Spleen (tissue), 11 donors: ENCODE data around the gene DAB2IP. TPM values are rescaled to one million over a fixed set of nuclear protein-coding genes. Genes with fewer than 3 reads are reported as not detected.
A peak's percentile ranks its signal among the peaks of the same experiment; 100 is the strongest.
"Not testable (repeated sequence)": the region's sequence is repeated elsewhere in the genome, so short reads cannot be mapped to it uniquely, and the experiment has no call there.

ENCODE experiments used
- DNase-seq: peaks from one replicate; pipeline ENCODE4 v3.0.0-alpha.2; 2020
- H3K27ac ChIP-seq, 8 donors: fragments of 200-600 bp; sonication (generic) in 7 of 8; 1 replicate in 4 of 8; 2 replicates in 4 of 8; pipeline versions ENCODE4 v1.5.0 to v1.8.0; 2016 to 2021; ENCODE audit warnings: inconsistent platforms in 4 of 8, mild to moderate bottlenecking in 4 of 8, moderate library complexity in 1 of 8
- H3K27me3 ChIP-seq, 7 donors: fragments of 200-600 bp; sonication (generic) in 6 of 7; replicated peaks in 1 of 7; 1 replicate in 4 of 7; 2 replicates in 3 of 7; pipeline versions ENCODE4 v1.5.0 to v1.8.0; 2016 to 2021; ENCODE audit warnings: inconsistent platforms in 3 of 7, mild to moderate bottlenecking in 1 of 7
- H3K36me3 ChIP-seq, 6 donors: fragments of 200-600 bp; sonication (generic) in 5 of 6; 1 replicate in 4 of 6; 2 replicates in 2 of 6; pipeline versions ENCODE4 v1.5.0 to v1.8.0; 2016 to 2021; ENCODE audit warnings: inconsistent platforms in 2 of 6
- H3K4me1 ChIP-seq, 6 donors: fragments of 200-600 bp; sonication (generic) in 5 of 6; 1 replicate in 3 of 6; 2 replicates in 3 of 6; pipeline versions ENCODE4 v1.5.0 to v1.8.0; 2016 to 2021; ENCODE audit warnings: inconsistent platforms in 3 of 6
- H3K4me3 ChIP-seq, 8 donors: fragments of 200-600 bp; sonication (generic) in 7 of 8; 1 replicate in 4 of 8; 2 replicates in 4 of 8; pipeline versions ENCODE4 v1.5.0 to v1.8.0; 2016 to 2021; ENCODE audit warnings: inconsistent platforms in 4 of 8, mild to moderate bottlenecking in 4 of 8, moderate library complexity in 2 of 8
- H3K9me3 ChIP-seq, 8 donors: fragments of 200-600 bp; sonication (generic) in 7 of 8; 1 replicate in 4 of 8; 2 replicates in 4 of 8; pipeline versions ENCODE4 v1.5.0 to v1.8.0; 2016 to 2021; ENCODE audit warnings: inconsistent platforms in 4 of 8
- CTCF ChIP-seq, 11 experiments: fragments of 200-600 bp in 7 of 11; fragments of 450-650 bp in 4 of 11; sonication (generic) in 4 of 11; IDR thresholded peaks in 8 of 11; conservative IDR thresholded peaks in 3 of 11; 1 replicate in 7 of 11; 2 replicates in 4 of 11; pipeline versions ENCODE4 v1.4.0 to v1.8.0; 2016 to 2021; ENCODE audit warnings: antibody characterized with exemption in 11 of 11, inconsistent platforms in 4 of 11, mild to moderate bottlenecking in 1 of 11
- POLR2A ChIP-seq, 3 donors: fragments of 450-650 bp; IDR thresholded peaks; one replicate each; pipeline ENCODE4 v1.5.1; 2017; ENCODE audit warnings: antibody characterized with exemption in 3 of 3, mild to moderate bottlenecking in 1 of 3
- POLR2AphosphoS5 ChIP-seq, 3 donors: sonication (generic); formaldehyde crosslinking; IDR thresholded peaks; one replicate each; pipeline ENCODE4 v1.5.1; 2017; ENCODE audit warnings: antibody characterized with exemption in 3 of 3
- WGBS, 5 donors: extraction: QIAGEN DNeasy Blood & Tissue Kit in 3 of 5; methylation state at CpG; one replicate each; pipeline versions ENCODE4 v1.1.5 to v1.1.7; 2013 to 2018; 5-methylcytosine and 5-hydroxymethylcytosine counted together
- intact Hi-C: fragments of 100-400 bp; cut with DNase I; formaldehyde crosslinking; loops from one replicate; pipeline ENCODE4 v1.15.0; 2023; ENCODE audit warnings: low total_unique reads
- polyA plus RNA-seq, 3 donors: library from polyadenylated mRNA; stranded (reverse); fragments of 200-250 nt; gene quantifications; one replicate each; pipeline ENCODE4 v1.2.1, GENCODE V29; 2013
- total RNA-seq, 7 donors: library from RNA; depleted of rRNA in 3 of 7; stranded (reverse); fragments of >200 nt in 3 of 7; fragmentation: NEBNext Ultra II Directional in 4 of 7; extraction: Animal tissue kit (Norgen Biotek cat#: 25700) in 4 of 7; gene quantifications; one replicate each; pipeline versions ENCODE4 v1.1.0 to v1.2.1, GENCODE V29; 2016 to 2021
- donor health status: healthy with polysubstance abuse.
- donor health status: DM: no; HTN: no; CAD: no; lungs with moderate emphysema.
- donor health status: DM: no; HTN: no; CAD: no.
- donor health status: Bipolar disorder and iron deficiency.
- donor health status: healthy.
- donor health status: DM: no; HTN: no; CAD: no.
- donor health status: DM: yes; HTN: yes; CAD: no.

DAB2IP gene
- total and polyA plus RNA-seq, 10 donors: 5.0 to 83.0 (median 38.1) TPM

- peaks cover 21 to 78% (median 56%) of the 10 kb centered on the region in 6 donors for H3K4me1 ChIP-seq
- DNase-seq: no peak
- H3K27me3 ChIP-seq: peaks cover 0 to 31% (median 0%) of the 10 kb centered on the region in 7 donors
- intact Hi-C loops: no loop called here
- no peaks in the 10 kb centered on the region for H3K36me3 ChIP-seq
- TF ChIP-seq CTCF (IDR thresholded peaks at IDR 0.05 in 8 of 11, conservative IDR thresholded peaks at IDR 0.05 in 3 of 11) (no peak), POLR2A (IDR thresholded peaks at IDR 0.05) (no peak), POLR2AphosphoS5 (IDR thresholded peaks at IDR 0.05) (no peak)
- no peaks in the 10 kb centered on the region for H3K9me3 ChIP-seq
- H3K4me3 ChIP-seq: no peak overlapping the region
- 50 to 77% (median 52%) methylated on average over 1 of the region's 1 CpG for WGBS, 5 donors
- peak overlapping the region in 2 of 8 donors; percentile 6 to 80 for H3K27ac ChIP-seq
These were observed 87.5 kb downstream of the DAB2IP start for GRCh38 chr9:121738968-121739367.

- peaks cover 0 to 28% (median 0%) of the 10 kb centered on the region in 7 donors for H3K27me3 ChIP-seq
- H3K36me3 ChIP-seq: no peaks in the 10 kb centered on the region
- WGBS, 5 donors: 87 to 93% (median 90%) methylated on average over 6 to 7 of the region's 7 CpGs
- no peak overlapping the region for H3K4me3 ChIP-seq
- TF ChIP-seq POLR2A (IDR thresholded peaks at IDR 0.05): no peak
- no peak for TF ChIP-seq CTCF (IDR thresholded peaks at IDR 0.05 in 8 of 11, conservative IDR thresholded peaks at IDR 0.05 in 3 of 11)
- no peak for TF ChIP-seq POLR2AphosphoS5 (IDR thresholded peaks at IDR 0.05)
- peaks cover 21 to 80% (median 54%) of the 10 kb centered on the region in 6 donors for H3K4me1 ChIP-seq
- DNase-seq: no peak
- intact Hi-C loops: loop anchor here (10.0 kb wide), 1 partner anchor 255 kb away; no protein-coding TSS in a partner anchor
- H3K9me3 ChIP-seq: no peaks in the 10 kb centered on the region
- peak overlapping the region in 4 of 8 donors; percentile 11 to 85 (median 25) for H3K27ac ChIP-seq
These were observed 88.5 kb downstream of the DAB2IP start for GRCh38 chr9:121739971-121740370.

- no peaks in the 10 kb centered on the region for H3K9me3 ChIP-seq
- H3K36me3 ChIP-seq: no peaks in the 10 kb centered on the region
- peaks cover 17 to 80% (median 50%) of the 10 kb centered on the region in 6 donors for H3K4me1 ChIP-seq
- H3K27ac ChIP-seq: peak overlapping the region in 3 of 8 donors; percentile 15 to 87 (median 85)
- peaks cover 0 to 14% (median 0%) of the 10 kb centered on the region in 7 donors for H3K27me3 ChIP-seq
- intact Hi-C loops: loop anchor here (10.0 kb wide), 1 partner anchor 253 kb away; no protein-coding TSS in a partner anchor
- no peak for TF ChIP-seq CTCF (IDR thresholded peaks at IDR 0.05 in 8 of 11, conservative IDR thresholded peaks at IDR 0.05 in 3 of 11)
- no peak for TF ChIP-seq POLR2AphosphoS5 (IDR thresholded peaks at IDR 0.05)
- no peak for TF ChIP-seq POLR2A (IDR thresholded peaks at IDR 0.05)
- 69 to 85% (median 80%) methylated on average over 10 of the region's 10 CpGs for WGBS, 5 donors
- no peak for DNase-seq
- H3K4me3 ChIP-seq: no peak overlapping the region
These were observed 89.9 kb downstream of the DAB2IP start for GRCh38 chr9:121741228-121741918.

DNA sequence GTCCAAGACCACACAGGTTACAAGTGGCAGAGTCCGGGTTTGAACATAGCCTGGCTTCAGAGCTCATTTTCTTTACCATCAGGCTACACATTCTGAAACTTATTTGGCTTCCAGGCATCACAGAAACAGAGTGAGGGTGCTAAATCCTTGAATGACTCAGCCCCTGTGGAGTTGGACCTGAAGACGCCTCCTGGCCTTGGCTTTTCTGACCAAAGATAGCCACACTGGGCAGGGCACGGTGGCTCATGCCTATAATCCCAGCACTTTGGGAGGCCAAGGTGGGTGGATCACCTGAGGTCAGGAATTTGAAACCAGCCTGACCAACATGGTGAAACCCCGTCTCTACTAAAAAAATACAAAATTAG is 90.5 kb downstream of the DAB2IP start:
- not testable (repeated sequence) for H3K27me3 ChIP-seq, H3K9me3 ChIP-seq, H3K36me3 ChIP-seq, DNase-seq, H3K4me3 ChIP-seq
- peak overlapping the region in 3 of 8 donors; percentile 15 to 87 (median 85) for H3K27ac ChIP-seq
- H3K4me1 ChIP-seq: peaks cover 18 to 80% (median 50%) of the 10 kb centered on the region in 6 donors
- intact Hi-C loops: loop anchor here (10.0 kb wide), 1 partner anchor 253 kb away; no protein-coding TSS in a partner anchor
- 62 to 86% (median 70%) methylated on average over 4 of the region's 4 CpGs for WGBS, 5 donors
